ENCODE results near the gene NAP1L1.

The NAP1L1 gene

GRCh38 chr12:76020281-76020680 lies 64.2 kb downstream of the NAP1L1 start:
- peak; percentile 89 for ATAC-seq (ENCODE audit: insufficient read depth, low read depth)
- Histone ChIP-seq H3K4me2 (ENCODE audit: insufficient read depth, low read length) (peak overlapping the region; percentile 48), H3K9me3 (ENCODE audit: insufficient read depth, low read length, severe bottlenecking) (no peaks in the 10 kb centered on the region), H3K9ac (ENCODE audit: low read depth, low read length) (peak overlapping the region; percentile 55), H3K4me3 (ENCODE audit: low read depth in 1 of 2, low read length in 2 of 2) (peak overlapping the region in 1 of 2 experiments; percentile 34; a peak in 1 of 4 replicates), H2AFZ (ENCODE audit: low read depth, low read length) (peak overlapping the region; percentile 81), H3K79me2 (ENCODE audit: insufficient read depth, low read length) (no peaks in the 10 kb centered on the region), H3K27ac (ENCODE audit: low read length) (peak overlapping the region; percentile 97), H3K4me1 (ENCODE audit: insufficient read depth, low read length) (peaks cover 27% of the 10 kb centered on the region), H3K27me3 (ENCODE audit: insufficient read depth, low read length, poor library complexity) (no peaks in the 10 kb centered on the region), H4K20me1 (ENCODE audit: insufficient read depth, low read length) (no peaks in the 10 kb centered on the region), H3K36me3 (ENCODE audit: insufficient read depth, low read length) (no peaks in the 10 kb centered on the region)
- peak; percentile 82 for DNase-seq
- TF ChIP-seq CTCF (IDR thresholded peaks at IDR 0.05; ENCODE audit: borderline replicate concordance, extremely low read depth, low read length, poor library complexity, severe bottlenecking), result no peak
- no peak for TF ChIP-seq EZH2 (IDR thresholded peaks at IDR 0.05; ENCODE audit: borderline replicate concordance, low read depth, low read length, severe bottlenecking)

DNA sequence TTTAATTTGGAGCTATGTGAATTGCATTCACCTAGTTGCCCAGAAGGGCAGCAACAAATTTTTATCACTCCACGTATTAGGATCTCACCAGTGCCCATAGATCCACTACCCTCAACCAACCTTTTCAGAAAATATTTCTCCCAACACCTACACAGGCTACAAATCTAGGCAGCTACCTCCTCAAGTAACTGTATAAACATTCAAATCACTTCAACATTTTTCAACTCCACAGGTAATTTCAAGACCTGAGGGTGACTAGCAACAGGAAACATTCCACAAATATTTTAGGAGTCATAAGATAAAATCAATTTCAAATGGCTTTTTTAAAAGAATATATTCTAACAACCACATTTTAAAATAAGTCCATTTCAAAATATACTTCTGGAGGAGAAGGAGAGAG lies 65.8 kb downstream of the NAP1L1 start:
- no peak for DNase-seq
- H4K20me1 ChIP-seq (ENCODE audit: insufficient read depth, low read length), result no peaks in the 10 kb centered on the region
- H3K27ac ChIP-seq (ENCODE audit: low read length), result no peak overlapping the region
- H3K79me2 ChIP-seq (ENCODE audit: insufficient read depth, low read length), result no peaks in the 10 kb centered on the region
- H3K9ac ChIP-seq (ENCODE audit: low read depth, low read length), result no peak overlapping the region
- peaks cover 27% of the 10 kb centered on the region for H3K4me1 ChIP-seq (ENCODE audit: insufficient read depth, low read length)
- TF ChIP-seq EZH2 (IDR thresholded peaks at IDR 0.05; ENCODE audit: borderline replicate concordance, low read depth, low read length, severe bottlenecking) (no peak), CTCF (IDR thresholded peaks at IDR 0.05; ENCODE audit: borderline replicate concordance, extremely low read depth, low read length, poor library complexity, severe bottlenecking) (no peak)
- H3K27me3 ChIP-seq (ENCODE audit: insufficient read depth, low read length, poor library complexity), result no peaks in the 10 kb centered on the region
- H2AFZ ChIP-seq (ENCODE audit: low read depth, low read length), result no peak overlapping the region
- no peak overlapping the region for H3K4me2 ChIP-seq (ENCODE audit: insufficient read depth, low read length)
- no peaks in the 10 kb centered on the region for H3K36me3 ChIP-seq (ENCODE audit: insufficient read depth, low read length)
- ATAC-seq (ENCODE audit: insufficient read depth, low read depth), result no peak
- H3K9me3 ChIP-seq (ENCODE audit: insufficient read depth, low read length, severe bottlenecking), result no peaks in the 10 kb centered on the region
- H3K4me3 ChIP-seq (ENCODE audit: low read depth in 1 of 2, low read length in 2 of 2), result no peak overlapping the region

- no peak overlapping the region for H3K27ac ChIP-seq (ENCODE audit: low read length)
Observed at GRCh38 chr12:76018111-76018510, 66.4 kb downstream of the NAP1L1 start.

More at GRCh38 chr12:76018111-76018510, 66.4 kb downstream of the NAP1L1 start:
- no peak overlapping the region for H3K4me3 ChIP-seq (ENCODE audit: low read depth in 1 of 2, low read length in 2 of 2)
- no peaks in the 10 kb centered on the region for H3K27me3 ChIP-seq (ENCODE audit: insufficient read depth, low read length, poor library complexity)
- H3K4me1 ChIP-seq (ENCODE audit: insufficient read depth, low read length), result peaks cover 27% of the 10 kb centered on the region
- no peak for ATAC-seq (ENCODE audit: insufficient read depth, low read depth)
- no peaks in the 10 kb centered on the region for H3K79me2 ChIP-seq (ENCODE audit: insufficient read depth, low read length)
- TF ChIP-seq EZH2 (IDR thresholded peaks at IDR 0.05; ENCODE audit: borderline replicate concordance, low read depth, low read length, severe bottlenecking) (no peak), CTCF (IDR thresholded peaks at IDR 0.05; ENCODE audit: borderline replicate concordance, extremely low read depth, low read length, poor library complexity, severe bottlenecking) (no peak)
- no peaks in the 10 kb centered on the region for H3K9me3 ChIP-seq (ENCODE audit: insufficient read depth, low read length, severe bottlenecking)
- H3K9ac ChIP-seq (ENCODE audit: low read depth, low read length), result no peak overlapping the region
- H3K4me2 ChIP-seq (ENCODE audit: insufficient read depth, low read length), result no peak overlapping the region
- no peak for DNase-seq
- no peaks in the 10 kb centered on the region for H4K20me1 ChIP-seq (ENCODE audit: insufficient read depth, low read length)
- H2AFZ ChIP-seq (ENCODE audit: low read depth, low read length), result no peak overlapping the region
- H3K36me3 ChIP-seq (ENCODE audit: insufficient read depth, low read length), result no peaks in the 10 kb centered on the region
